H1 (cell line): Measurements from ENCODE around the gene PARD6B. TPM values are rescaled to one million over a fixed set of nuclear protein-coding genes. Genes with fewer than 3 reads are reported as not detected.

ENCODE experiments used
- SAP30 ChIP-seq: fragments of 300-600 bp; sonication (generic); IDR thresholded peaks from 2 replicates; pipeline ENCODE4 v1.7.1; 2012; ENCODE audit warnings: low read length, moderate library complexity, mild to moderate bottlenecking, inconsistent platforms; ENCODE audit not compliant: insufficient read depth, insufficient replicate concordance
- polyA plus RNA-seq, 7 experiments: library from polyadenylated mRNA; depleted of rRNA in 3 of 7; stranded (reverse) in 5 of 7; unstranded in 2 of 7; fragments of >200 nt in 5 of 7; fragments of 200-250 nt in 2 of 7; gene quantifications; 1 replicate in 5 of 7; 2 replicates in 1 of 7; 4 replicates in 1 of 7; pipeline versions ENCODE4 v1.2.1 to v1.2.3, GENCODE V29; 2011 to 2013; ENCODE audit warnings: missing spikeins in 2 of 7, mixed read lengths in 2 of 7
- total RNA-seq: library from RNA; stranded (reverse); fragmentation: NEBNext Ultra II Directional; extraction: Animal tissue kit (Norgen Biotek cat#: 25700); gene quantifications from 2 replicates; pipeline ENCODE4 v1.2.1, GENCODE V29; 2021

The PARD6B gene
- total and polyA plus RNA-seq, 2 of the 8 experiments (the other 6 are each of a cell fraction or from before 2014, with no cell fraction given), result 5.2 to 34.1 TPM

- TF ChIP-seq SAP30, result no peak
These were observed 14.9 kb upstream of the PARD6B start (continued) for GRCh38 chr20:50716518-50716917.
